SK-N-SH (cell line): ENCODE results near the gene LRR1. TPM values are rescaled to one million over a fixed set of nuclear protein-coding genes. Genes with fewer than 3 reads are reported as not detected.
A peak's percentile ranks its signal among the peaks of the same experiment; 100 is the strongest.

Experiments used
- CHD2 ChIP-seq: fragments of 150-350 bp; IDR thresholded peaks from 2 replicates; pipeline ENCODE4 v1.6.1; 2018; ENCODE audit warnings: low read length; ENCODE audit not compliant: partially characterized antibody
- ELF1 ChIP-seq: IDR thresholded peaks from 2 replicates; pipeline ENCODE4 v1.4.0; 2012
- EZH2phosphoT487 ChIP-seq: fragments of 200-600 bp; sonication (generic); IDR thresholded peaks from 2 replicates; pipeline ENCODE4 v1.6.1; 2017; ENCODE audit warnings: low read depth, mixed run types, mild to moderate bottlenecking, antibody characterized with exemption, moderate library complexity, borderline replicate concordance
- FOXJ3 ChIP-seq: sonication (generic); formaldehyde crosslinking; IDR thresholded peaks from 2 replicates; pipeline ENCODE4 v1.5.1; 2020; ENCODE audit warnings: mild to moderate bottlenecking, missing genetic modification reagents
- FOXM1 ChIP-seq: IDR thresholded peaks from 2 replicates; pipeline ENCODE4 v1.4.0; 2012; ENCODE audit warnings: low read depth, mild to moderate bottlenecking
- GABPA ChIP-seq: IDR thresholded peaks from 2 replicates; pipeline ENCODE4 v1.4.0; 2012; ENCODE audit warnings: low read depth, mild to moderate bottlenecking
- JUND ChIP-seq: IDR thresholded peaks from 2 replicates; pipeline ENCODE4 v1.4.0; 2012
- MAX ChIP-seq: IDR thresholded peaks from 2 replicates; pipeline ENCODE4 v1.4.0; 2012; ENCODE audit warnings: low read depth
- MXI1 ChIP-seq: IDR thresholded peaks from 2 replicates; pipeline ENCODE4 v1.6.1; 2012; ENCODE audit warnings: mild to moderate bottlenecking, low read depth, low read length, improper control_type of control experiment
- POLR2AphosphoS5 ChIP-seq: IDR thresholded peaks from 2 replicates; pipeline ENCODE4 v1.6.1; 2012; ENCODE audit warnings: low read depth, low read length
- RFX5 ChIP-seq: IDR thresholded peaks from 2 replicates; pipeline ENCODE4 v1.6.1; 2012; ENCODE audit warnings: mild to moderate bottlenecking, improper control_type of control experiment, low read length
- RXRA ChIP-seq: IDR thresholded peaks from 2 replicates; pipeline ENCODE4 v1.4.0; 2012; ENCODE audit warnings: low read depth, mild to moderate bottlenecking, borderline replicate concordance
- TAF1 ChIP-seq: IDR thresholded peaks from 2 replicates; pipeline ENCODE4 v1.6.1; 2012; ENCODE audit warnings: low read depth, mild to moderate bottlenecking, low read length, moderate library complexity, borderline replicate concordance
- USF2 ChIP-seq: fragments of 150-350 bp; IDR thresholded peaks from 2 replicates; pipeline ENCODE4 v1.6.1; 2017; ENCODE audit warnings: antibody characterized with exemption, low read length, low read depth, borderline replicate concordance
- YY1 ChIP-seq: IDR thresholded peaks from 2 replicates; pipeline ENCODE4 v1.4.0; 2012; ENCODE audit warnings: low read depth, mild to moderate bottlenecking
- polyA plus RNA-seq, 3 experiments: library from polyadenylated mRNA; depleted of rRNA; stranded (reverse); fragments of >200 nt; gene quantifications; 2 replicates each; pipeline ENCODE4 v1.2.3, GENCODE V29; 2012
- TF ChIP-seq, protein P1 (sequence below): IDR thresholded peaks from 2 replicates; pipeline ENCODE4 v1.6.1; 2012; ENCODE audit warnings: mild to moderate bottlenecking, low read depth, low read length, moderate library complexity

LRR1 gene
- polyA plus RNA-seq, 1 of the 3 experiments (the other 2 are of a cell fraction), result 9.3 TPM

DNA sequence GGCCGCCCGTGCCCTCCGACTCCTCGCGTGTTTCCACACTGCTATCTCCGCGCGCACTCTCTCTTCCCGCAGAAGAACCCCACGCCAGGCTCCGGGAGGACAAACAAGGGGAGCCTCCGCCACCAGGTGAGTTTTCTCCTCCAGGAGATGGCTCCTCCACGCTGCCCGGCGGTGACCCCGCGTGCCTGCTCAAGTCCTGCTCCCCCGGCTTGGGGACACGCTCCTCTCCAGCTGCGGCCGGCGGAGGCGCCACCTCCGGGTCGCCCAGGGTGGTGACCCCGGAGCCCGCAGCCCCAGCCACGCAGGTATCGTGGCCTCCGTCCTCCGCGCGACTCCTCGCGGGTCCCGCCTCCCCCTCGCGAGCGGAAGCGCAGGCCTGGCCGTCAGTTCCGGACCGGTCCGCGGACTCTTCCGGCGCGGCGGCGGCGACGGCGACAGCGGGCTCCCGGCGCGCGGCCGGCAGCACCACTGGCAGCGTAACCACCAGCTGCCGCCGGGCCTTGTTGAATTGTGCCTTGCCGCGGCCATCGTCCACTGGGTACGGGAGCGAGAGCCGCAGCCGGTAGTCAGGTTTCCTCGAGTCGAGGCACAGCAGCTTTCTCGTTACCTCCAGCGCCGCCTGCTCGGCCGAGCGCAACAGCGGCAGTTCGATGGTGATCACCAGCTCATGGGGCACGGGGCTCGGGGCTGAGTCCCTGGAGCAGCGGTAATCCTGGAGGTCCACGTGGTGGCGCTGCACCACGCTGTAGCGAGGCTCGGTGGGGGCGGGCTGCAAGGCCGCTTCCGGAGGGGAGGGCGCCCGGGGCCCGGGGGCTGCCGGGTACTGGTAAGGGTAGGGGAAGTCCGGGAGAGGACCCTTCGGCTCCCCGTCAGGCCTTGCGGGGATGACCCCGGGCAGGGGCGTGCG, 35.2 kb downstream of the LRR1 start (continued):
- TF ChIP-seq MAX (peak; percentile 89), USF2 (no peak), FOXM1 (0 out of 2 replicates have a peak, but pooled peaks have one; percentile 56), GABPA (peak; percentile 79), RFX5 (no peak), ELF1 (peak; percentile 67), MXI1 (peak; percentile 46), JUND (no peak), POLR2AphosphoS5 (no peak; the same call in 1 of the 2 replicates), EZH2phosphoT487 (no peak), YY1 (no peak; the same call in none of the 2 replicates), RXRA (no peak), CHD2 (peak; percentile 38), FOXJ3 (no peak), TAF1 (peak; percentile 50)
- TF ChIP-seq, protein P1, sequence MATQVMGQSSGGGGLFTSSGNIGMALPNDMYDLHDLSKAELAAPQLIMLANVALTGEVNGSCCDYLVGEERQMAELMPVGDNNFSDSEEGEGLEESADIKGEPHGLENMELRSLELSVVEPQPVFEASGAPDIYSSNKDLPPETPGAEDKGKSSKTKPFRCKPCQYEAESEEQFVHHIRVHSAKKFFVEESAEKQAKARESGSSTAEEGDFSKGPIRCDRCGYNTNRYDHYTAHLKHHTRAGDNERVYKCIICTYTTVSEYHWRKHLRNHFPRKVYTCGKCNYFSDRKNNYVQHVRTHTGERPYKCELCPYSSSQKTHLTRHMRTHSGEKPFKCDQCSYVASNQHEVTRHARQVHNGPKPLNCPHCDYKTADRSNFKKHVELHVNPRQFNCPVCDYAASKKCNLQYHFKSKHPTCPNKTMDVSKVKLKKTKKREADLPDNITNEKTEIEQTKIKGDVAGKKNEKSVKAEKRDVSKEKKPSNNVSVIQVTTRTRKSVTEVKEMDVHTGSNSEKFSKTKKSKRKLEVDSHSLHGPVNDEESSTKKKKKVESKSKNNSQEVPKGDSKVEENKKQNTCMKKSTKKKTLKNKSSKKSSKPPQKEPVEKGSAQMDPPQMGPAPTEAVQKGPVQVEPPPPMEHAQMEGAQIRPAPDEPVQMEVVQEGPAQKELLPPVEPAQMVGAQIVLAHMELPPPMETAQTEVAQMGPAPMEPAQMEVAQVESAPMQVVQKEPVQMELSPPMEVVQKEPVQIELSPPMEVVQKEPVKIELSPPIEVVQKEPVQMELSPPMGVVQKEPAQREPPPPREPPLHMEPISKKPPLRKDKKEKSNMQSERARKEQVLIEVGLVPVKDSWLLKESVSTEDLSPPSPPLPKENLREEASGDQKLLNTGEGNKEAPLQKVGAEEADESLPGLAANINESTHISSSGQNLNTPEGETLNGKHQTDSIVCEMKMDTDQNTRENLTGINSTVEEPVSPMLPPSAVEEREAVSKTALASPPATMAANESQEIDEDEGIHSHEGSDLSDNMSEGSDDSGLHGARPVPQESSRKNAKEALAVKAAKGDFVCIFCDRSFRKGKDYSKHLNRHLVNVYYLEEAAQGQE, result peak; percentile 21; the same call in 1 of the 2 replicates
